Measurements from ENCODE around the gene SCAPER.
A peak's percentile ranks its signal among the peaks of the same experiment; 100 is the strongest.
"Not testable (repeated sequence)": the region's sequence is repeated elsewhere in the genome, so short reads cannot be mapped to it uniquely, and the experiment has no call there.

Gene SCAPER

DNA sequence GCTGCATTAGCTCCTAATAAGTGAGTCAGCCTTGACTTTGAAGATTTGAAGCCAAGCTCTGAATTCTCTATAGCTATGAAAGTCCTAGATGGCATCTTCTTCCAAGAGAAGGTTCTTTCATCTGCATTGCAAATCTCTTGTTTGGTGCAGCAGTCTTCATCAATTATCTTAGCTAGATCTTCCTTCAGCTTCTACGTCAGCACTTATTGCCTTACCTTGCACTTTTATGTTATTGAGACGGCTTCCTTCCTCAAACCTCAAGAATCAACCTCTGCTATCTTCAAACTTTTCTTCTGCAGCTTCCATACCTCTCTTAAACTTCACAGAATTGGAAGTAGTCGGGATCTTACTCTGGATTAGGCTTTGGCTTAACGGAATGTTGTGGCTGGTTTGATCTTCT lies 167.6 kb downstream of the SCAPER start:
- Histone ChIP-seq H3K9me3 (no peaks in the 10 kb centered on the region), H3K4me3 (ENCODE audit: low read depth, low read length) (no peak overlapping the region), H3K36me3 (peaks cover 5% of the 10 kb centered on the region), H3K4me1 (no peaks in the 10 kb centered on the region), H3K27me3 (no peaks in the 10 kb centered on the region)
- no peak for DNase-seq
- TF ChIP-seq, protein P1, sequence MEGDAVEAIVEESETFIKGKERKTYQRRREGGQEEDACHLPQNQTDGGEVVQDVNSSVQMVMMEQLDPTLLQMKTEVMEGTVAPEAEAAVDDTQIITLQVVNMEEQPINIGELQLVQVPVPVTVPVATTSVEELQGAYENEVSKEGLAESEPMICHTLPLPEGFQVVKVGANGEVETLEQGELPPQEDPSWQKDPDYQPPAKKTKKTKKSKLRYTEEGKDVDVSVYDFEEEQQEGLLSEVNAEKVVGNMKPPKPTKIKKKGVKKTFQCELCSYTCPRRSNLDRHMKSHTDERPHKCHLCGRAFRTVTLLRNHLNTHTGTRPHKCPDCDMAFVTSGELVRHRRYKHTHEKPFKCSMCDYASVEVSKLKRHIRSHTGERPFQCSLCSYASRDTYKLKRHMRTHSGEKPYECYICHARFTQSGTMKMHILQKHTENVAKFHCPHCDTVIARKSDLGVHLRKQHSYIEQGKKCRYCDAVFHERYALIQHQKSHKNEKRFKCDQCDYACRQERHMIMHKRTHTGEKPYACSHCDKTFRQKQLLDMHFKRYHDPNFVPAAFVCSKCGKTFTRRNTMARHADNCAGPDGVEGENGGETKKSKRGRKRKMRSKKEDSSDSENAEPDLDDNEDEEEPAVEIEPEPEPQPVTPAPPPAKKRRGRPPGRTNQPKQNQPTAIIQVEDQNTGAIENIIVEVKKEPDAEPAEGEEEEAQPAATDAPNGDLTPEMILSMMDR (IDR thresholded peaks at IDR 0.05; ENCODE audit: low read depth, low read length) = no peak

DNA sequence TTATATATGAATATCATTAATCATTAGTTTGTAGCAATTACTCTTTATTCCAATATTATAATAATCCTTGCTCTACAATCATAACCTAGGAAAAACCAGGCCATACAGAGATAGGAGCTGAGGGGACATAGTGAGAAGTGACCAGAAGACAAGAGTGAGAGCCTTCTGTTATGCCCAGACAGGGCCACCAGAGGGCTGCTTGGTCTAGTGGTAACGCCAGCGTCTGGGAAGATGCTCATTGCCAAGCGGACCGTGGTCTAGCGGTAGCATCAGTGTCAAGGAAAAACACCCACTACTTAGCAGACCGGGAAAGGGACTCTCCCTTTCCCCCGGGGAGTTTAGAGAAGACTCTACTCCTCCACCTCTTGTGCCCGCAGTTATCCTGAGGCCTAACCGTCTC lies 172.8 kb downstream of the SCAPER start:
- H3K27me3 ChIP-seq; H3K4me1 ChIP-seq; H3K4me3 ChIP-seq (ENCODE audit: low read depth, low read length); H3K36me3 ChIP-seq; H3K9me3 ChIP-seq: not testable (repeated sequence)
- TF ChIP-seq, protein P1 (IDR thresholded peaks at IDR 0.05; ENCODE audit: low read depth, low read length) = peak; percentile 24; the same call in 1 of the 2 replicates
- DNase-seq = peak; percentile 49

- no peaks in the 10 kb centered on the region for H3K9me3 ChIP-seq
- H3K27me3 ChIP-seq = no peaks in the 10 kb centered on the region
- peaks cover 5% of the 10 kb centered on the region for H3K36me3 ChIP-seq
- no peak for DNase-seq
- H3K4me3 ChIP-seq (ENCODE audit: low read depth, low read length) = no peak overlapping the region
- no peaks in the 10 kb centered on the region for H3K4me1 ChIP-seq
- TF ChIP-seq, protein P1 (IDR thresholded peaks at IDR 0.05; ENCODE audit: low read depth, low read length) = no peak
These were observed 174.9 kb downstream of the SCAPER start for GRCh38 chr15:76730262-76730661.

- TF ChIP-seq, protein P1 (IDR thresholded peaks at IDR 0.05; ENCODE audit: low read depth, low read length) = no peak
- no peak overlapping the region for H3K4me3 ChIP-seq (ENCODE audit: low read depth, low read length)
- DNase-seq = no peak
- H3K9me3 ChIP-seq = no peaks in the 10 kb centered on the region
- H3K4me1 ChIP-seq = no peaks in the 10 kb centered on the region
- H3K36me3 ChIP-seq = no peaks in the 10 kb centered on the region
- no peaks in the 10 kb centered on the region for H3K27me3 ChIP-seq
These were observed 186.3 kb downstream of the SCAPER start for GRCh38 chr15:76718863-76719262.

GRCh38 chr15:76714950-76715349 lies 190.2 kb downstream of the SCAPER start:
- DNase-seq = no peak
- Histone ChIP-seq H3K4me3 (ENCODE audit: low read depth, low read length) (no peak overlapping the region), H3K9me3 (no peaks in the 10 kb centered on the region), H3K36me3 (no peaks in the 10 kb centered on the region), H3K27me3 (no peaks in the 10 kb centered on the region), H3K4me1 (no peaks in the 10 kb centered on the region)
- TF ChIP-seq, protein P1 (IDR thresholded peaks at IDR 0.05; ENCODE audit: low read depth, low read length) = no peak

DNA sequence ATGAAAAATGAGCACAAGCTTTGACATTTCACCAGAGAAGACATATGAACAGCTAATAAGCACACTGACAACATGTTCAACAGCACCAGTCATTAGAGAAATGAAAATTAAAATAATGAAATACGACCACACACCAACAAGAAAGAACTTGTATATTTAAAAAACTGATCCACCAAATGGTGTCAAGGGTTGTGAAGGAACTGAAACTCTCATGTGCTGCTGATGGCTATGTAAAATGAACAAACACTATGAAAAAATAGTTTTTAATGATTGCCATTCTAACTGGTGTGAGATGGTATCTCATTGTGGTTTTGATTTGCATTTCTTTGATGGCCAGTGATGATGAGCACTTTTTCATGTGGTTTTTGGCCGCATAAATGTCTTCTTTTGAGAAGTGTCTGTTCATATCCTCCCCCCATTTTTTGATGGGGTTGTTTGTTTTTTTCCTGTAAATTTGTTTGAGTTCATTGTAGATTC lies 193.8 kb downstream of the SCAPER start:
- no peak overlapping the region for H3K4me3 ChIP-seq (ENCODE audit: low read depth, low read length)
- no peak for DNase-seq
- no peaks in the 10 kb centered on the region; the same call in 1 of the 2 replicates for H3K4me1 ChIP-seq
- H3K9me3 ChIP-seq = no peaks in the 10 kb centered on the region
- H3K27me3 ChIP-seq = no peaks in the 10 kb centered on the region
- TF ChIP-seq, protein P1 (IDR thresholded peaks at IDR 0.05; ENCODE audit: low read depth, low read length) = no peak
- no peaks in the 10 kb centered on the region for H3K36me3 ChIP-seq

DNA sequence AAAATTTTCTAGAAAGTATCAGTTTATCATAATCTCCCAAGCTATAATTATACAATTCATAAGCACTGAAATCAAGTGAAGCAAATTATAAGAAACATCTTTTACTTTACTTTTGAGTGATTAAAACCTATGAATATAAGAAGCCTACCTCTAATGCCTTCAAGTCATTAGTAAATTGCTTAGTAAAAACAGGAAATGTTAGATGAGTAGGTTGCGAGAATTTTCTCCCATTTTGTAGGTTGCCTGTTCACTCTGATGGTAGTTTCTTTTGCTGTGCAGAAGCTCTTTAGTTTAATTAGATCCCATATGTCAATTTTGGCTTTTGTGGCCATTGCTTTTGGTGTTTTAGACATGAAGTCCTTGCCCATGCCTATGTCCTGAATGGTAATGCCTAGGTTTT lies 201.1 kb downstream of the SCAPER start:
- not testable (repeated sequence) for DNase-seq; H3K4me1 ChIP-seq; H3K27me3 ChIP-seq; H3K9me3 ChIP-seq; H3K4me3 ChIP-seq (ENCODE audit: low read depth, low read length); H3K36me3 ChIP-seq

All from BE2C (cell line).